ENCODE measurements around the gene CNTNAP2.
A peak's percentile ranks its signal among the peaks of the same experiment; 100 is the strongest.

DNA sequence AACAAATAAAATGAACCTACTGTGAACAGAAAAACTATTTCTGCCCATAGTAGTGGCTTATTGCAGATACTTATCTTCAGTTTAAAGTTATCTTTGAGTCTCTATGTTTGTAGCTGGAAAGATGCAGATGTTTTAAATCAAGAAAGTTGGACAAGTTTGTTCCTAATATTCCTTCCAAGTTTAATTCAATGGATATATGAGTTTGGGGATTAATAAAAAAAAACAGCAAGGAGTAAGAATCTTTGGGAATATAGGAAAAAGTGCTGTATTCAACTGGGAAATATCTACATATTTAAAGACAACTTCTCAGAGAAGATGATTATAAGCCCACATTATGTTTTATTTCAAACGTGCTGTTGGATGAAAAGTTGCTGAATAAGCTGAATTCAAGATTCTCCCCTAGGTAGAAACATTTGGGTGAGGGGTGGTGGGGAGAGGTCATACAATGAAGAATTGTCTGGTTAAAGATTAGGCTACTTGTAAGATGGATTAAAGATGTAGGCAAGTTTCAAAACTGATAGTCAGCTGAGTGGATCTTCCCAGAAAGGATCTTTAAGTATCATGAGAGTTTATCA, 1135.2 kb downstream of the CNTNAP2 start:
- TF ChIP-seq CTCF (IDR thresholded peaks at IDR 0.05; ENCODE audit: control extremely low read depth in 1 of 3, insufficient read depth in 1 of 3, low read depth in 1 of 3, low read length in 3 of 3) (no peak), BACH1 (IDR thresholded peaks at IDR 0.05; ENCODE audit: low read length) (no peak), CTBP2 (IDR thresholded peaks at IDR 0.05; ENCODE audit: borderline replicate concordance, insufficient read depth, insufficient read length, low read length) (no peak), MAX (IDR thresholded peaks at IDR 0.05) (no peak), ASH2L (IDR thresholded peaks at IDR 0.05; ENCODE audit: low read length) (no peak), RNF2 (IDR thresholded peaks at IDR 0.05; ENCODE audit: borderline replicate concordance, low read depth, low read length, missing control alignments, poor library complexity, severe bottlenecking) (no peak), POLR2A (IDR thresholded peaks at IDR 0.05; ENCODE audit: control extremely low read depth in 1 of 2, low read depth in 2 of 2, low read length in 2 of 2) (no peak), CBX5 (IDR thresholded peaks at IDR 0.05; ENCODE audit: low read depth, low read length) (no peak), POLR2AphosphoS5 (IDR thresholded peaks at IDR 0.05; ENCODE audit: low read depth, low read length) (no peak), RXRA (IDR thresholded peaks at IDR 0.05; ENCODE audit: insufficient read depth, low read depth, low read length) (no peak), CREB1 (IDR thresholded peaks at IDR 0.05) (no peak), EZH2 (IDR thresholded peaks at IDR 0.05; ENCODE audit: low read depth, low read length, severe bottlenecking) (no peak), MAFK (IDR thresholded peaks at IDR 0.05; ENCODE audit: low read depth, low read length) (0 out of 2 replicates have a peak, but pooled peaks have one; percentile 11), JUND (IDR thresholded peaks at IDR 0.05; ENCODE audit: low read length) (no peak)
